Urothelium cell line (cell line): ENCODE results near the gene EPC2.
"Not testable (repeated sequence)": the region's sequence is repeated elsewhere in the genome, so short reads cannot be mapped to it uniquely, and the experiment has no call there.

Experiments used
- DNase-seq: peaks from one replicate; pipeline ENCODE4 v3.0.0; 2011; ENCODE audit warnings: low spot score, mixed read lengths
- FAIRE-seq: peaks from 2 replicates; lab custom pipeline; 2011; peaks lifted over from hg19 to GRCh38; lab: Jason Lieb, UNC

EPC2 gene

DNA sequence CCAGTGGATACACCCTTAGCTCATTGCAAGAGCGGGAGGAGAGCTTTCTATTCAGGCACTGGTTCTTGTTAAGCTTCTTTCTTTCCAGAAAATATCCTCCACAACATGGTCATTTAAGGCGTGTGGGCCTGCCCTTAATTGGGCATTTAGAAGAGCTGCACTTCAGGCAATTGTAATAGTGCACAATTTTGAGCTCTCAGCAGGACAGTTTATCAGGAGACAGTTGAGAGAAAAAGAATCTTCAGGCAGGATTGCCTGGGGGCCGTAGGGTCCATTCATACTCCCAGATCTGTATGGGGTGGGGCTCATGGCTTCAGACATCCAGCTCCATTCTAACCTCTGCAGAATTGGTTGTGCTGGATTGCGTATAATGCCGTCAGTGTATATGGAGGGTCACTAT, 6.0 kb upstream of the EPC2 start:
- FAIRE-seq: no peak

DNA sequence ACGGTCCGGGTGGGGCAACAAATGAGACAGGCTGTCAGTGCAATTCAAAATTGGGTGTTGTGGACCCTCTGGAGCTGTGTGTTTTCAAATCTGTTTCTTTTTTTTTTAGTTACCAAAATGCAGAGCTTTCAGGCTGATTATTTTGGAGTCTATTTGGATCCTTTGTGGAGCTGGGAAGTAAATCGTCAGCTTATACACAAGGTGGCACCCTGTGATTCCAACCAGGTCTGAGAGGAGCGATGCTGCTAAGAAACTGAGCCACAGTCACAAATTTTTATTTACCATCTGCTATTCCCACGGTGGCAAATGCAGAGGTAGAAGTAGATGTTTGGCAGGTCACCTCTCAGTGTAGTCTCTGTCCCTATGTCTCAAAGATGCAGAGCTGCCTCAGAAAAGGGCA, 3.8 kb upstream of the EPC2 start:
- DNase-seq: no peak
- no peak for FAIRE-seq

More for the DNA sequence above, 6.0 kb upstream of the EPC2 start:
- no peak for DNase-seq

DNA sequence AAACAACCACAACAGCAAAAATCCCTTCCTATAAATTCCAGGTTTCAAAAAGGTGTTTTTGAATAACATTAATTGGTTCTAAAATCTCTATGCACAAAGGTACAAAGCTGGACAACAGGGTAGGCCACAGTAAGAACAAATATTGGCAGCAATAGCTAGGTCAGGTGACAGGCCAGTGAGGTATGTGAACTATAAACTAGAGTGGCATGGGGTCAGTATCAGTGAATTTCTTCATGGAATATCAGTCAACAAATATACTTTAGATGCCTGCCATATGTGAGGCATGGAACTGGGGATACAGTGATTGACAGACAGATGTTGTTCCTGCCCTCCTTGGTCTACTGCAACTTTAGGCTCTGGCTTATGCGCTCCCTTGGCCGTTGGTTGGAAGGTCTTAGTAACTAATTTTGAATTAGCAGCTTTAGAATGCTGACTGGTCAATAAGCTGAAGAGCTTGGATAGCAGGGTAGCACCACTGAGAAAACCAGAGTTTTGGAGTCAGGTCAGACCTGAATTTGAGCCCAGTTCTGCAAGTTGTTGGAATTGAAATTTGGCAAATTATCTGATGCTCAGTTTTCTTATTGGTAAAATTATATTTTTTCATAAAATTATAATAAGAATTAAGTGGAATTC, 2.3 kb upstream of the EPC2 start:
- DNase-seq: no peak
- FAIRE-seq: no peak

DNA sequence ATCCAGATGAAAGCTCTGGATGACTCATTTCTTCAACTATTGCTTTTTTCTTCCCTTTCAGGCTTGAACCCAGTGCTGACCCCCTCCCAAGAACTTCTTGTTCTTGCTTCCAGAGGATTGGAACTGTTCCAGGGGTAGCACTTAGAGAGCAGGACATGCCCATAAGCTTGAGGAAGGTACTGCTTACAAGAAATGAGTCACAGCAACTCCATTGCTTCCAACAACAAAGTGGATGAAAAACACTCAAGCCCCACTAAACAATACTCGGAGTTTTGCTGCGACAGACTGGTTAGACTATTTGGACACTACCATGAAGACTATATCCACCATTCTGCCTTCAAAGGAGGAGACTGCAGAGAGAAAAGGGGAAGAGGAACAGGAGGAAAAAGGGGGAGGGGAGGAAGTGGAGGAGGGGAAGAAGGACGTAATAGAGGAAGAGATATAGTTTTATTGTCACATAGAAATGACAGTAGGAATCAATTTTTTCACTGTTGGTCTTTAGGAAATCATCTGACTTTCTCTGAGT, 1.6 kb upstream of the EPC2 start:
- DNase-seq: peak; percentile 18
- FAIRE-seq: no peak

DNA sequence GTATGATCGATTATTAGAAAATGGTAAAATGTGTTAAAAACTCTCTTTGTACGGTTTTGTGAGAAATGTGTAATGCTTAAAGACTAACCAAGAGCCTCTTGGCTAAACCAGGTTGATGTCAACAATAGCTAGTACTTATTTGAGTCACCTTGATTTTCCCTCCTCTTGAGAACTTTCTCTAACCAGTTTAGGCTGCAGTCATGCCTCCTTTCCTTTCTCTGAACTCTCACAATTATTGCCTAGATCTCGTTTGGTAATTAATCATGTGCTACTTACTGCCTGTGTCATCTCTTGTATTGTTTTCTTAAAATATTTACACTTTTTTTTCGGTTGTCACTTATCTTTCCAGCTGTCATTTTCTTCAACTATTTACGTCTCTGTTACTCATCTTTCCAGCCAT, 1.1 kb upstream of the EPC2 start:
- no peak for FAIRE-seq
- DNase-seq: no peak

DNA sequence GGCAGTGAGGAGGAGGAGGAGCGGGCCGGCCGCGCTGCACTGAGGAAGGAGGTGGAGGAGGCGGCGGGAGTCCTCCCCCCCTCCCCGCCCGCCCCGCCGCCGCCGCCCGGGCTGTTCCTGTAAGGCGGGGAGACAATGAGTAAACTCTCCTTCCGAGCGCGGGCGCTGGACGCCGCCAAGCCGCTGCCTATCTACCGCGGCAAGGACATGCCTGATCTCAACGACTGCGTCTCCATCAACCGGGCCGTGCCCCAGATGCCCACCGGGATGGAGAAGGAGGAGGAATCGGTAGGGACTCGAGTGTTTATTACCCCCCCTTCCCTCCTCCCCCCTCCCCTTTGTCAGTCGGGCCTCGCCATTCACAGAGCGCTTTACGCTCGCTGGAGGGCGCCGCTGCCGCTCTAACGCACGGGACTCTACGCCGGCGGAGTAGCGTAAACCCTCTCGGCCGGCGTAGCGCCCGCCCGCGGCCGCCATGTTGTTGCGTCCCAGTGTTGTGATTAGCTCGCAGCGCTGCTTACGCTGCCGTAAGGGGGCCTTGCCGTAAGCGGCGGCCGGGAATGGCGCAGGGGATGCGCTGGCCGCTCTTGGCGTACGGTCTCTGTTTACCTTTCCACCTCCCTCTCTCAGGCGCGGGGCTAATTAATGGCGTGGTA, 460 bp downstream of the EPC2 start:
- DNase-seq: peak; percentile 90
- peak; percentile 91 for FAIRE-seq

DNA sequence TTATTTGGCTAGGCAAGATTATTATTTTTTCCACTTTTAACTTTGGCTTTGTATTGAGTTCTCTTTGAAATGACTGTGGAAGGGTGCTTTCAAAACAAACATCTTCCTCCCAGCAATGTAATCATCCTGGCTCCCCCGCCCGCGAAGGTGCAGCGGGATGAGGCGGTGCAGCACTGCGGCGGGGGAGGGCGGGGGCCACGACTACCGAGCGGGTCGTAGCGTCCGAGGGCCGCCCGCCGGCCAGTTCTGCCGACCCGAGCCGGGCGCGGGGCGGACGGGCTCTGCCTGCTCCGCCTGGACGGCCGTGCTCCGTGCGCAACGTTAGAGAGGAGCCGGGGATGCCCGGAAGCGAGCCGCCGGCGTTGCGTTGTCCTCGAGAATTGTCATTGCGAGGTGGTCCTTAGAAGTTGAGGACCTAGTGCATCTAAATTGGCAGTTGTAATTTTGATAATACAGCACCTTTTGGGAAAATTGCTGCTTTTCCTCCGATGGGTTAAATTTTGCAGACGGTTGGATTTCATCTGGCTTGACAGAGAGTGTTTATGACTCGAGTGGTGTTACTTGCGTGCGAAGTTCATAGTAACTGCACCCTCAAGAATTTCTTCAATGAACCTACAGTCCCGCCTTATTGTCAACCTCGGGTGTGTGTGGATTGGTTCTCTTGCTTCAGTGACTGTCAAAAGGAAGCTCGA, 1.1 kb downstream of the EPC2 start:
- DNase-seq (peak; percentile 28), FAIRE-seq (no peak)

DNA sequence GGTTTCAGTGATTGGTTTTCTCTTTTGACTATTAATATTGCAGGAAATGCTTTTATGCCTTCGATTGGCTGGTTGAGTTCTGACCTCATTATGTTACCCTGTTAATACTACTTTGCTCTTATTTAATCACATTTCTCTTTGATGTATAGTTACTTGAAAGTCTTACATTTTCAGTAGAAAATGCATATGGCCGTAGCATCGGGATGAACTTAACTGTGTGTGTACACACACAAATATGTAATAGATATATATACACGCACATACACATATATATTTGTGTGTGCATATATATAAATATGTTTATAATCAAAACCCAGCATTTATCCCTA, 1.6 kb downstream of the EPC2 start:
- no peak for FAIRE-seq

DNA sequence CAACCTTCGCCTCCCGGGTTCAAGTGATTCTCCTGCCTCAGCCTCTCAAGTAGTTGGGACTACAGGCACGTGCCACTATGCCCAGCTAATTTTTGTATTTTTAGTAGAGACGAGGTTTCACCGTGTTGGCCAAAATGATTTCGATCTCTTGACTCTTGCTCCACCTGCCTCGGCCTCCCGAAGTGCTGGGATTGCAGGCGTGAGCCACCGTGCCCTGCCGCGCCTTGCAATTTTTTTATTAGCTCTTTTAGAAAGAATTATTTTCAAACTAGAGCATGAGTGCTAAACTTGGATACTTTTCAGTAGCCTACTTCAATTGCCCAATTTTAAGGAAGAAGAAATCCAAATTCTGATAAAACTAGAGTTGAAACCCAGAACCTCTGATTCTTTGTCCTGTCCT, 3.2 kb downstream of the EPC2 start:
- not testable (repeated sequence) for FAIRE-seq, DNase-seq

More for the DNA sequence above, 1.6 kb downstream of the EPC2 start:
- no peak for DNase-seq

DNA sequence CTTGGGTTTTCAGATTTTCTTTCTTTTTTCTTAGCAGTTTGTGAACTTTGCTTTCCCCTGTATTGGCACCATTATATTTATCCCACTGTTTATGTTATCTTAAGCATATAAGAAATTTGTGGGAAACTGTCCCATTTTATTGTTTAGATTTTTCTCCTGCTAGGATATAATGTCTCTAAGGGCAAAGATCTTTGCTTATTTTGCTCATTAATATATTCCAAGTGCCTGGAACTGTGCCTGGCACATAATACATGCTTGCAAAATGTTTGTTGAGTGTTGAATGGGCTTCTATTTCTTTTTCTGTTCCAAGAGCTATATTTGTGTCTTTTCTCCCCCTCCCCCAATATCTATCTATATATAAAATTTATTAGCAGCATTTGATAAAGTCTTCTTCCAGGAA, 5.4 kb downstream of the EPC2 start:
- FAIRE-seq (no peak), DNase-seq (no peak)

DNA sequence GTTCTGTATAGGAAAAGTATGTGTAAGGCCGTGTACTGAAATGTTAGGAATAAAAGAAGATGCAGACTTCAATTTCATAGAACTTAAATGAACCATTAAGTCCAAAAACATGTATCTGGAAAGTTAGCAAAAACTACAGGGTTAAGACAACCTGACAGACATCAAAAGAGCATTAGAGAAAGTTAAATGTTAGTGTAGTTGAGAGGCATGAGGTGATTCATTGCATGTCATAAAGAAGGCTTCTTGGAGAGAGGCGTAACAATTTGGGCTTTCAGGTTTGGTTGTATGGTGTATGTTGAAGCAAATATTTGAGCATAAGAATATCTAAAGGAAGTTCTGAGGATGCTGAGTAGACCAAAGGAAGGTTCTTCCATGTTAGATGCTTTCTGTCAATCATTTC, 6.3 kb downstream of the EPC2 start:
- FAIRE-seq: no peak

DNA sequence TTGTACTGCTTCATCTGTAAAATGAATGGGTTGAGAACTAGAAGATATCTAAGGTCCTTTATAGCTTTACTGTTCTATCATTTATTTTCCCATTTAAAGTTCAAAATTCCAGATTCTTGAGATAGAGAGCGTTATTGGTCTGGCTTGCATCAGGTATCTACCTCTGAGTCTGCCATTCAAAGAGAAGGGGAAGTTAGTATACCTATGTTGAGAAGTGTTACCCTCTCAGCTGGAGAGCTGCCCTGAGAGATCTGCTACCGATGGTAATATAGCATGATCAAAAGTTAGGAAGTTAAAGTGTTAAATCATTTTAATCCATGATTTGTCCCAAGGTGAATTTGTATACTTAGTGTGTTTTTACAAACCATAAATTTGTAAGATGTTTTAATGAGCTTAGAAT, 7.4 kb downstream of the EPC2 start:
- FAIRE-seq (no peak), DNase-seq (no peak)

More for the DNA sequence above, 6.3 kb downstream of the EPC2 start:
- DNase-seq: no peak

DNA sequence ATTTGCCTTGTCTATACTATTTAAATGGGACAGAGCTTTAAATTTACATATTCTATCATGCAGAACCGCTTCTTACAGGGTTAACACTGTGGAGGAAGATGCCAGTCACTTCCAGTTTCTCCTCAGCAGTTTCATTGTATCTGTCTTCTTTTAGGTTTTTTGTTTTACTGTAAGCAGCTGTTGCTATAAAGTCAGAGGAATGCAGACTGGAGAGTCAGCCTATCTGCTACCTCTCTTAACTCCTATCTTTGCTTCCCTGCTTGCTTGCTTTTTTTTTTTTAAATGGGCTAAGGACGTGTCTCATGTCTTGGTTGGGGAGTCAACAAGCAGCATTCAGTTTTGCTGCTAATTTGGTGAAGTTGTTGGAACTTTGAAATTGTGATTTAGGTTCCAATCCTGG, 8.9 kb downstream of the EPC2 start:
- no peak for DNase-seq
- FAIRE-seq: no peak

DNA sequence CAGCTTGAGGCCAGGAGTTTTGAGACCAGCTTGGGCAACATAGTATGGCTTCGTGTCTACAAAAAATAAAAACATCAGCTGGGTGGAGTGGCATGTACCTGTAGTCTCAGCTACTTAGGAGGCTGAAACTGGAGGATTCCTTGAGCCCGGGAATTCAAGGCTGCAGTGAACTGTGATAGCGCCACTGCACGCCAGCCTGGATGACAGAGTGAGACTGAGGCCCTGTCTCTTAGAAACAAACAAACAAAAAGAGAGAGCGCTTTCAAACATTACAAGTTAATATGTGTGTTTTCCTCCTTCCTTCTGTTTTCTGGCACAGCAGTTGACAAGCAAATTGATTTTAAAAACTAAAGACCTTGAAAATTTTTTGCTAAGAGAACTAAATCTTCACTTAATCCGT, 9.9 kb downstream of the EPC2 start:
- DNase-seq (no peak), FAIRE-seq (no peak)

DNA sequence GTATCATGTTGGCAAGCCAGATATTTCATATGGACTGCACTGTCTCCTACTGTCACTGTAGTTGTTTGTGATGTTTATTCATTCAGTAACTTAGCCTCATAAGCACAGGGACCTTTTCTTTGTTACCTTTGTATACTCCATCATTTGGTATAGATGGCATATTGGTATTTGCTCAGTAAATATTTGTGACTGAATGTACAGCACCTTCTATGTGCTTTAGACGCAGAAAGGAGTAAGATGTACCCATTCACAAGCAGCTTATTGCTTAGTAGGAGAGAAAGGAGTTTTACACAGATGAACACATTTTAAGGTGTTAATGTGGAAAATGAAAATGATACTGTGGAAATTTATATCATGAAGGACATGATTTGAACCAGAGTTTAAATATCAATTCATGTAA, 12.0 kb downstream of the EPC2 start:
- FAIRE-seq (no peak), DNase-seq (no peak)

DNA sequence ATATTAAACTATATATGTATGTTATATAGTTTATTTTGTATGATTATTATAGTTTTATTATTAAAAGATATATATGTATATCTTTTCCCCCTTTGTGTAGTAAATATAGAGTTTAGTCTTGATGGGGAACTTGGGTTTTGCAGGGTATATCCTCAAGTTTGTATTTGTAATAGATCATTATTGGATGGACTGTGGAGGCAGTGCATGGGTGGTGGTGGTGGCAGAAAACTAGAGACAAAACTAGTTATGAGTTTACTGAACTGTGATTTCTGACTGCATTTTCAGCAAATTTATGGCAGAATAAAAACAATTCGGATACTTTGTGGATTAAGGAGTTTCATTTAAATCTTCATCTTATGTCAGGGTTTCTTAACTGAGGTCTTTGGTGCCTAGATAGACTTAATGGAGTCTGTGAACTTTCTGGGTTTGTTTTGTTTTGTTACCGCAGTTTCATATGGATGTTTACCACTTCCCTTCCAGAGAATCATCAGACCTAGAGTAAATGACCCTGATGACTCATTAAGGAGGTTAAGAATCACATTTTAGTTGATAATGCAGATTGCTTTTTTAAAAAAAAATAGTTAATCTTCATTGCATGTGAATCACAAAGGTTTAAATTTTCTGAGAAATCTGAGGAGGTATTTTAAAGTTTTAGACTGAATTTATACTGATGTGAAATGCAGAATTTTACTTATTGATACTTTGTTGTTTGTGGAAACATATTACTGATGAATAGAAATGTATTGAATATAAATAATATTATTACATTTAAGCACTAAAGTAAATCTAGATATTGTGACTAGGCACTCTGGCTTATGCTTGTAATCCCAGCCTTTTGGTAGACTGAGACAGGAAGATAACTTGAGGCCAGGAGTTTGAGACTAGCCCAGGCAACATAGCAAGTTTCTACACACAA, 14.5 kb downstream of the EPC2 start:
- FAIRE-seq: no peak
- DNase-seq: no peak

DNA sequence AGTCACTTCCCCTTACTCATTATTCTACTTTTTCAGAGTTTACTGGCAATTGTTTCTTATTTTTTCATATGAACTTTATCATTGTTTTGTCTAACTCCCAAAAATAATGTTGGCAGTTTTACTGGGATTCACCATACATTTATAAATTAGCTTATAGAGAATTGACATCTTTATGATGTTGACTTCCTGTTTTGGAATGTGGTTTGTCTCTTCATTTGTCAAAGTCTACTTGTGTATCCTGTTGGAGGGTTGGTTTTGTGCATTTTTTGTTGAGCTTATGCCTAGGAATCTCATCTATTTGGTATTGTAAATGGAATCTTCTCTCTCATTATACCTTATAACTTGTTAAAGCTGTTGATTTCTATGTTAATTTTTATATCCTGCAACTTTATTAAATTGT, 16.4 kb downstream of the EPC2 start:
- FAIRE-seq: no peak
- DNase-seq: no peak

DNA sequence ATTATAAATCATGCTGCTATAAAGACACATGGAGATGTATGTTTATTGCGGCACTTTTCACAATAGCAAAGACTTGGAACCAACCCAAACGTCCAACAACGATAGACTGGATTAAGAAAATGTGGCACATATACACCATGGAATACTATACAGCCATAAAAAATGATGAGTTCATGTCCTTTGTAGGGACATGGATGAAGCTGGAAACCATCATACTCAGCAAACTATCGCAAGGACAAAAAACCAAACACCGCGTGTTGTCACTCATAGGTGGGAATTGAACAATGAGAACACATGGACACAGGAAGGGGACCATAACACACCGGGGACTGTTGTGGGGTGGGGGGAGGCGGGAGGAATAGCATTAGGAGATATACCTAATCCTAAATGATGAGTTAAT, 17.8 kb downstream of the EPC2 start:
- FAIRE-seq, DNase-seq: not testable (repeated sequence)

DNA sequence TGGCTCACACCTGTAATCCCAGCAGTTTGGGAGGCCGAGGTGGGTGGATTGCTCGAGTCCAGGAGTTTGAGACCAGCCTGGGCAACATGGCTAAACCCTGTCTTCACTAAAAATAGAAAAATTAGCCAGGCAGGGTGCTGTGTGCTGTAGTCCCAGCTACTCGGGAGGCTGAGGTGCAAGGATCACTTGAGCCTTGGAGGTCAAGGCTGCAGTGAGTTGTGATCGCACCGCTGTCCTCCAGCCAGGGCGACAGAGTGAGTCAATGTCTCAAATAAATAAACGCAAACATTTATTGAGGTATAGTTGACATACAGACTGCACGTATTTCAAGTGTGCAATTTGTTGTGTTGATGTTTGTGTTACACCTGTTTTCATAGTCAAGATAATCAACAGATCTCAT, 19.7 kb downstream of the EPC2 start:
- DNase-seq: no peak
- no peak for FAIRE-seq

DNA sequence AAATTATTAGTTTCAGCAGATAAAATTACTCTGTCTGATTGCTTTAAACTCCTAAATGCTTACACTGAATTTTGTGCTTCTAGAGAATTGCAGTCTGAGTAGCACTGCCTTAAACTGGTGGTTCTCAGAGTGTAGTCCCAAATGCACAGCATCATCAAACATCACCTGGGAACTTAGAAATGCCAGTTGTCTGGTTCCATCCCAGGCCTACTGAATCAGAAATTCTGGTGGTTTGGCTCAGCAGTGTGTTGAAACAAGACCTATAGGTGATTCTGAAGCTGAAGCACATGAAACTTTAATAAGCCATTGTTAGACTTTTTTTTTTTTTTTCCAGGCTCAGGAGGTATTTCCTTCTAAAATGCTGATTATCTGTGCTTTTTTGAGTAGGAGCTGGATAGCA, 22.0 kb downstream of the EPC2 start:
- FAIRE-seq: no peak
- no peak for DNase-seq
